Cardiac fibroblast (primary cell): ENCODE data around the gene LTB.

Experiments used
- DNase-seq, 2 donors: peaks; one replicate each; pipeline versions ENCODE4 v3.0.0 to v3.0.0-alpha.2; 2010; ENCODE audit warnings: low read depth in 2 of 2
- H3K4me3 ChIP-seq, 2 donors: replicated peaks in 1 of 2; 1 replicate in 1 of 2; 2 replicates in 1 of 2; pipeline ENCODE4 v1.5.1; 2011; ENCODE audit warnings: low read depth in 2 of 2, low read length in 2 of 2, mild to moderate bottlenecking in 2 of 2, moderate library complexity in 1 of 2
- TF ChIP-seq, protein P1 (sequence below): IDR thresholded peaks from one replicate; pipeline ENCODE4 v1.5.1; 2011; ENCODE audit warnings: low read depth, mild to moderate bottlenecking, low read length, inconsistent platforms

Gene LTB

DNA sequence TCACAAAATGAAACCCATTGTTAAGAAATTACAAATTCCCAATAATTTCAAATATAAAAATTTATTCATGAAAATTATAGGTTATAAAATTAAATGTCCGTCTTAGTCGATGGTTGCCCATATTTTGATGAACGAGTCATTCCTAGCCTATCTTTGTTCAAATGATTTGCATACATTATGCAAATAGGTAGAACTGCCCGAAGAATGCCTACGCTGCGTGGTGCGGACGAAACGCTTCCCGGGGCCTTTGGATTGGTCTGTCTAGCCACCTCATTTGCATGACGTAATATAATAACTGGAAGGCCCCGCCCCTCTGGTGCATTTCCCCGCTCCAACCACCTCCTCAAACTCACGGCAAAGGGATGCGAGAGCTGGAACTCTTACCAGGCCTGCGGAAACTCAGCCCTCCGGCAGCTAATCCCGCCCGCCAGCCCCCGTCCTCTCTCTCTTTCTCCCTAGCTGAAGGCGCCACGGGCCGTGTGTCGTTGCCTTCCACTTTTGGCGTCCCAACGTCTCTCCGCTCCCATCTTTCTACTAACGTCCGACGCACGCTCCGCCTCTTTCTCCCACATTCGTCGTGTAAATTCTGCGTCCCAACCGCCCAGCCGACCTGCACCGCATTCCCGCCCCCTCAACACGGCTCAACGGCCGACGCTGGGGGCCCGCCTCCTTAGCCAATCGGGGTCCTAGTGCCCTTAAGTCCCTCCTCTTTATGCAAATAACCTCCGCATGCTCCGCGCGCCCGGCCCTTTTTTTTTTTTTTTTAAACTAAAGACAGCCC is 37.8 kb upstream of the LTB start:
- DNase-seq: peak; percentile 100
- TF ChIP-seq, protein P1, sequence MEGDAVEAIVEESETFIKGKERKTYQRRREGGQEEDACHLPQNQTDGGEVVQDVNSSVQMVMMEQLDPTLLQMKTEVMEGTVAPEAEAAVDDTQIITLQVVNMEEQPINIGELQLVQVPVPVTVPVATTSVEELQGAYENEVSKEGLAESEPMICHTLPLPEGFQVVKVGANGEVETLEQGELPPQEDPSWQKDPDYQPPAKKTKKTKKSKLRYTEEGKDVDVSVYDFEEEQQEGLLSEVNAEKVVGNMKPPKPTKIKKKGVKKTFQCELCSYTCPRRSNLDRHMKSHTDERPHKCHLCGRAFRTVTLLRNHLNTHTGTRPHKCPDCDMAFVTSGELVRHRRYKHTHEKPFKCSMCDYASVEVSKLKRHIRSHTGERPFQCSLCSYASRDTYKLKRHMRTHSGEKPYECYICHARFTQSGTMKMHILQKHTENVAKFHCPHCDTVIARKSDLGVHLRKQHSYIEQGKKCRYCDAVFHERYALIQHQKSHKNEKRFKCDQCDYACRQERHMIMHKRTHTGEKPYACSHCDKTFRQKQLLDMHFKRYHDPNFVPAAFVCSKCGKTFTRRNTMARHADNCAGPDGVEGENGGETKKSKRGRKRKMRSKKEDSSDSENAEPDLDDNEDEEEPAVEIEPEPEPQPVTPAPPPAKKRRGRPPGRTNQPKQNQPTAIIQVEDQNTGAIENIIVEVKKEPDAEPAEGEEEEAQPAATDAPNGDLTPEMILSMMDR: no peak
- H3K4me3 ChIP-seq: peak overlapping the region; percentile 61 to 72

DNA sequence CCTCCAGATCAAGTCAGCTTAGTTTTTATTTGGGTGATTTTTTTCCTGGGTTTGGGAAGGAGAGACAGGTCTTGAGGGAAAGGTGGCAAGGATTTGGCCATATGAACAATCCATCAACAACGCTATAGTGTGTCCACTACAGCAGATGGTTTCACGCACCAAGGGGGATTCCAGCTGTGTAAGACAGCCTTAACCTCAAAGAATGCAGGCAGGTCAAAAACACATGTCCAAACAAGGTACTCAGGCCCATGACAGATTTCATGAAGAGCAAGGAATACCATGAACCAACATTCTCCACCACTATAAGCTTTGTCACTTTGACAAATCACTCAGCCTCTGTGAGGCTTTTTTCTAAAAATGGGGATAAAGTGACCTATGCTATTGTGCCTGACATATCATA is 34.8 kb upstream of the LTB start:
- DNase-seq: no peak
- TF ChIP-seq, protein P1: no peak
- no peak overlapping the region for H3K4me3 ChIP-seq

DNA sequence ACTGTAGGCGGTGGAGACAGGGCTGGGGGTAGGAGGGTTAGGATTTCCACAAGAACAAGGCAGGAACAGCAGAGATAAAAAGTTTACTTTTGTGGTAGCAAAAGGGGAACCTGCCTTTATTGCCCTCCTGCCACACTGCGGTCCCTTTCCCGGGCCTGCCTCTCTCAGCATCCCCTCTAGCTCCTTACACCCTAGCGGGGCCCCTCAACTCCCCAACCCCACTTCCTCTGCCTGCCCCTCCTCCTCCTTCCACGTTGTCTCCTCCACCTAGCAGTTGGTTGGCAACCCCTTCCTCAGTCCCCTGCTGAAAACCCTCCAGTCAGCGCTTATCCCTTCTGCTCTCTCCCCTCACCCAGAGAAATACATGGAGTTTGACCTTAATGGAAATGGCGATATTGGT is 33.5 kb upstream of the LTB start:
- H3K4me3 ChIP-seq: no peak overlapping the region
- DNase-seq: no peak
- TF ChIP-seq, protein P1: no peak

DNA sequence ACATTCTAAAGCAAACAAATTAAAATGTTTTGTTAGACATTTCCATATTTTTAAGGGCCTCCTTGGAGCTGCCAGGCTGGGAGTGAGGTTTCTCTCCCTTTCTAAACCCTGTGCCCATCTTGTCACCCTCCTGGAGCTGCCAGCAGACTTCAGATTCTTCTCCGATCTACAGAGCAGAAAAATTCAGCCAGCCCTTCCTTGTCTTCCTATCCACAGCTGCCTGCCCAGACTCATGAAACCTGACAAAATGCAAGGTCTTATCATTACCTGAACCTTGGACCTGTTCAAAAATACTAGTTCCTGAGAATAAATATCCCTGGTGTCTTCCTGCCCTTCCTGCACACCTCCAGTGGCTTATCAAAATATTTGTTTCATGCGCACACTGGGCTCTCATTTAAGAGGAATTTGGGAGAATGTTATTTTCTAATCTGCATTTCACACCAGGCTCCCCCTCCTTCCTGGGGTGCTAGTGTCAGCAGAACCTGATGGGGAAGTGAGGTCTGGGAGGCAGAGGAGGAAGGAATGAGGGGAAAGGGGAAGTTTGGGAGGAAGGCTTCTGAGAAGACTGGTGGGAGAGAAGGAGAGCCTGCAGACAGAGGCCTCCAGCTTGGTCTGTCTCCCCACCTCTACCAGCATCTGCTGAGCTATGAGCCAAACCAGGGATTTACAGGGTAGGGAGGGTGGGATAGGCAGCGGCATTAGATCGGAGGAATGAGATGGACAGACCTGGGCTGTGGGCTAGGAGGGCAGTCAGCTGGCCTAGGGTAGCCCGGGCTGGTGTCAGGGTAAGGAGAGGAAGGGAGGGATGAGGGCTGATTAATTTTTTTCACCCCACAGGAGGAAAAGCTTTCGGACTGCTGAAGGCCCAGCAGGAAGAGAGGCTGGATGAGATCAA is 32.7 kb upstream of the LTB start, which contains the start of gene AIF1:
AIF1 (plus strand) TSS at position 551 of the 895 bp plus-strand sequence; CDS start at position 647, 96 bp downstream.
- no peak within 1 kb of the TSS for H3K4me3 ChIP-seq
- DNase-seq: no peak
- TF ChIP-seq, protein P1: no peak

DNA sequence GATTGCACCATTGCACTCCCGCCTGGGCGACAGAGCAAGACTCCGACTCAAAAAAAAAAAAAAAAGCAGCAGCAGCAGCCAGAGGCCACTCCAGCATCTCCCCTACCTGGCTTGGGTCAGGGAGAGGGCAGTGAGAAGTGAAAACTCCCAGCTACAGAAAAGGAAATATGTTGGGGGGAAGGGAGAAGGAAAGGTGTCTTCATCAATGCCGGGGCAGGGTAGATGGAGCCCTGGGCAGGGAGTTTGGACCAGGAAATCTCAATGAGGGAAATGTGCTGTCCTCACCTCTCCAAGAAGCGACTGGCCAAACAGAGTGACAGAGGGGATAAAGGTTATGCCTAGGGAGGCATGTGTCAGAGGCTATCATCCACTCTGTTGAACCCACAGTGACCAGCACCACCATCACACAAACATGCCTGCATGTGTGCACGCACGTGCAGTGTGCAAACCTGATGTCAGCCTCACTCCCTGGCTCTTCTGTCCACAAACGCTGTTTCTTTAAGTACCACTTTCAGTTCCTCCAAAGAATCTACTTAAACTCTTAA is 31.9 kb upstream of the LTB start:
- TF ChIP-seq, protein P1: no peak
- H3K4me3 ChIP-seq: no peak overlapping the region
- DNase-seq: no peak

DNA sequence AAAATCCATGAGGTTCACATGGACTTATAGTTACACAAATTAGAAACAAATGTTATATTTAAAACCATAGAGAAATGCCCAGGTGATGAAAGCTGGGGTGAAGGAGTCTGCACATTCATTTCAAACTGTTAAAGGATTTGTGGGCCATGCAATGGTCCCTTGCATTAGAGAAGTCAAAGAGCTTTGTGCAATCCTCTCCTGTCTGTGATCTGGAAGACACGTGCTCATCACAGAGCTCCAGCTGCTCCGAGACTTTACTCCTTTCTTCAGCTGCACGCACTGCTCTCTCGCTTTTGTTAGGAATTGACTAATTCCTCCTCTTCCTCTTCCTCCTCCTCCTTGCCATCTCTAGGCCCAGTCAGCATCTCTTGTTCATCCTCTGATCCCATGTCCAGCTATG is 28.7 kb upstream of the LTB start:
- no peak overlapping the region for H3K4me3 ChIP-seq
- DNase-seq: no peak
- TF ChIP-seq, protein P1: no peak
